KMS-11 (cell line): Measurements from ENCODE around the gene LPA.

Experiments
- H2AFZ ChIP-seq: fragments of 200-600 bp; sonication (generic); 2 replicates; pipeline ENCODE4 v1.6.1; 2016; ENCODE audit warnings: antibody characterized with exemption, mixed run types, low read depth
- H3K27ac ChIP-seq: fragments of 200-600 bp; sonication (generic); 2 replicates; pipeline ENCODE4 v1.6.1; 2016; ENCODE audit warnings: mild to moderate bottlenecking, mixed run types
- H3K27me3 ChIP-seq: fragments of 200-600 bp; sonication (generic); 2 replicates; pipeline ENCODE4 v1.6.1; 2017; ENCODE audit warnings: mild to moderate bottlenecking, low read depth, mixed run types, moderate library complexity; ENCODE audit not compliant: insufficient read depth
- H3K36me3 ChIP-seq: fragments of 200-600 bp; sonication (generic); 2 replicates; pipeline ENCODE4 v1.6.1; 2017; ENCODE audit warnings: mild to moderate bottlenecking, mixed run types; ENCODE audit not compliant: insufficient read depth
- H3K4me1 ChIP-seq: fragments of 200-600 bp; sonication (generic); 2 replicates; pipeline ENCODE4 v1.6.1; 2016; ENCODE audit warnings: mild to moderate bottlenecking, low read depth, mixed run types; ENCODE audit not compliant: poor library complexity, severe bottlenecking
- H3K4me2 ChIP-seq: fragments of 200-600 bp; sonication (generic); 2 replicates; pipeline ENCODE4 v1.7.0; 2016; ENCODE audit warnings: mild to moderate bottlenecking, mixed run types
- H3K4me3 ChIP-seq: fragments of 200-600 bp; sonication (generic); IDR thresholded peaks from 2 replicates; pipeline ENCODE4 v1.6.1; 2017; ENCODE audit warnings: low read depth, low read length, mixed read lengths; ENCODE audit not compliant: insufficient read depth
- H3K79me2 ChIP-seq: fragments of 200-600 bp; sonication (generic); 2 replicates; pipeline ENCODE4 v1.6.1; 2016; ENCODE audit warnings: low read depth, mixed run types; ENCODE audit not compliant: insufficient read depth
- H3K9ac ChIP-seq: fragments of 200-600 bp; sonication (generic); 2 replicates; pipeline ENCODE4 v1.6.1; 2016; ENCODE audit warnings: mild to moderate bottlenecking, mixed run types
- H4K20me1 ChIP-seq: fragments of 200-600 bp; sonication (generic); 2 replicates; pipeline ENCODE4 v1.6.1; 2016; ENCODE audit warnings: mild to moderate bottlenecking, mixed run types; ENCODE audit not compliant: insufficient read depth
- TF ChIP-seq, protein P1 (sequence below): fragments of 200-600 bp; sonication (generic); conservative IDR thresholded peaks from 2 replicates; pipeline ENCODE4 v1.6.1; 2017; ENCODE audit warnings: low read depth, mild to moderate bottlenecking, antibody characterized with exemption, low read length, moderate library complexity, mixed read lengths

Gene LPA

GRCh38 chr6:160519133-160519532 lies 144.9 kb downstream of the LPA start:
- no peaks in the 10 kb centered on the region for H3K36me3 ChIP-seq
- no peak overlapping the region for H3K27ac ChIP-seq
- H3K4me2 ChIP-seq, result peak overlapping the region; percentile 30
- H3K9ac ChIP-seq, result no peak overlapping the region
- TF ChIP-seq, protein P1, sequence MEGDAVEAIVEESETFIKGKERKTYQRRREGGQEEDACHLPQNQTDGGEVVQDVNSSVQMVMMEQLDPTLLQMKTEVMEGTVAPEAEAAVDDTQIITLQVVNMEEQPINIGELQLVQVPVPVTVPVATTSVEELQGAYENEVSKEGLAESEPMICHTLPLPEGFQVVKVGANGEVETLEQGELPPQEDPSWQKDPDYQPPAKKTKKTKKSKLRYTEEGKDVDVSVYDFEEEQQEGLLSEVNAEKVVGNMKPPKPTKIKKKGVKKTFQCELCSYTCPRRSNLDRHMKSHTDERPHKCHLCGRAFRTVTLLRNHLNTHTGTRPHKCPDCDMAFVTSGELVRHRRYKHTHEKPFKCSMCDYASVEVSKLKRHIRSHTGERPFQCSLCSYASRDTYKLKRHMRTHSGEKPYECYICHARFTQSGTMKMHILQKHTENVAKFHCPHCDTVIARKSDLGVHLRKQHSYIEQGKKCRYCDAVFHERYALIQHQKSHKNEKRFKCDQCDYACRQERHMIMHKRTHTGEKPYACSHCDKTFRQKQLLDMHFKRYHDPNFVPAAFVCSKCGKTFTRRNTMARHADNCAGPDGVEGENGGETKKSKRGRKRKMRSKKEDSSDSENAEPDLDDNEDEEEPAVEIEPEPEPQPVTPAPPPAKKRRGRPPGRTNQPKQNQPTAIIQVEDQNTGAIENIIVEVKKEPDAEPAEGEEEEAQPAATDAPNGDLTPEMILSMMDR, result no peak
- no peaks in the 10 kb centered on the region for H4K20me1 ChIP-seq
- peaks cover 13% of the 10 kb centered on the region for H3K4me1 ChIP-seq
- no peaks in the 10 kb centered on the region for H3K79me2 ChIP-seq
- H3K27me3 ChIP-seq, result no peaks in the 10 kb centered on the region
- H3K4me3 ChIP-seq, result no peak overlapping the region
- H2AFZ ChIP-seq, result peak overlapping the region; percentile 98; the same call in 1 of the 2 replicates

GRCh38 chr6:160513836-160514235 lies 150.2 kb downstream of the LPA start:
- H3K4me3 ChIP-seq, result no peak overlapping the region
- no peak overlapping the region for H2AFZ ChIP-seq
- TF ChIP-seq, protein P1, result no peak
- H3K27me3 ChIP-seq, result no peaks in the 10 kb centered on the region
- H3K36me3 ChIP-seq, result no peaks in the 10 kb centered on the region
- no peak overlapping the region for H3K9ac ChIP-seq
- no peak overlapping the region for H3K4me2 ChIP-seq
- no peaks in the 10 kb centered on the region for H4K20me1 ChIP-seq
- no peaks in the 10 kb centered on the region for H3K4me1 ChIP-seq
- no peaks in the 10 kb centered on the region for H3K79me2 ChIP-seq
- no peak overlapping the region for H3K27ac ChIP-seq

GRCh38 chr6:160510976-160511617 lies 153.0 kb downstream of the LPA start:
- Histone ChIP-seq H3K79me2 (no peaks in the 10 kb centered on the region), H3K36me3 (no peaks in the 10 kb centered on the region), H3K4me1 (no peaks in the 10 kb centered on the region), H3K4me3 (no peak overlapping the region), H3K27me3 (no peaks in the 10 kb centered on the region), H3K9ac (no peak overlapping the region), H3K27ac (no peak overlapping the region), H4K20me1 (no peaks in the 10 kb centered on the region), H3K4me2 (no peak overlapping the region), H2AFZ (no peak overlapping the region)
- TF ChIP-seq, protein P1, result no peak

DNA sequence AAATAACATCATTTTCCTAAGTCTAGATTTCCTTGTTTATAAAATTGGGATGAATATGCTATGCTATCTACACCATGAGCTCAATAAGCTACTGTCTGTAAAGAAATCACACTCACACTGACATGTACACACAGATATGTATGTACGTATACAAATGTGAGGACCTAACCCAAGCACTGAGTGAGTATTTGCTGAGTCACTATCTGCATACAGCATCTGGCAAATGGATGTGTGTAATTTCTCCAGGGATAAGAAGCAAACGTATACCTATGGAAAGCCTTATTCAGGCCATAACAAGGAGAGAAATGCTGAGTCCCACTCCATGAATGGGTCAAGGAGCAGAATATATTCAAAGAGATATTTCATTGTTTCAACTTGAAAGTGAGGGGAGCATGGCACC lies 153.9 kb downstream of the LPA start:
- H3K4me2 ChIP-seq, result no peak overlapping the region
- H3K4me1 ChIP-seq, result no peaks in the 10 kb centered on the region
- H3K36me3 ChIP-seq, result no peaks in the 10 kb centered on the region
- no peaks in the 10 kb centered on the region for H3K27me3 ChIP-seq
- no peak overlapping the region for H3K9ac ChIP-seq
- H3K27ac ChIP-seq, result no peak overlapping the region
- TF ChIP-seq, protein P1, result no peak
- H3K4me3 ChIP-seq, result no peak overlapping the region
- no peaks in the 10 kb centered on the region for H4K20me1 ChIP-seq
- H2AFZ ChIP-seq, result no peak overlapping the region
- H3K79me2 ChIP-seq, result no peaks in the 10 kb centered on the region
